ENCODE data around the gene RTN4. TPM values are rescaled to one million over a fixed set of nuclear protein-coding genes. Genes with fewer than 3 reads are reported as not detected.

The RTN4 gene
- total RNA-seq, 4 donors from 2014 or later: 216 to 304 (median 228) TPM

- no peak overlapping the region for H3K4me3 ChIP-seq
- H3K4me1 ChIP-seq: peaks cover 0 to 14% (median 3%) of the 10 kb centered on the region in 3 donors
- H3K27me3 ChIP-seq: no peaks in the 10 kb centered on the region
- peaks cover 0 to 7% (median 0%) of the 10 kb centered on the region in 3 donors for H3K9me3 ChIP-seq
- WGBS, 2 donors (ENCODE audit: low coverage in 1 of 2): 71% methylated on average over 5 of the region's 5 CpGs; no CpG with 5 or more reads in 1 of the 2 donors
- ATAC-seq: no peak
- no peak for TF ChIP-seq POLR2AphosphoS5 (IDR thresholded peaks at IDR 0.05)
- no peak for TF ChIP-seq EP300 (IDR thresholded peaks at IDR 0.05)
- TF ChIP-seq POLR2A (IDR thresholded peaks at IDR 0.05): no peak
- no peak for TF ChIP-seq CTCF (IDR thresholded peaks at IDR 0.05)
- no peak overlapping the region for H3K27ac ChIP-seq
- H3K36me3 ChIP-seq: no peaks in the 10 kb centered on the region
These were observed 107.9 kb downstream of the RTN4 start for GRCh38 chr2:54942373-54942772.

- Histone ChIP-seq H3K27ac (no peak overlapping the region), H3K9me3 (peaks cover 0 to 10% (median 0%) of the 10 kb centered on the region in 3 donors), H3K27me3 (no peaks in the 10 kb centered on the region), H3K4me3 (no peak overlapping the region), H3K4me1 (peaks cover 0 to 11% (median 2%) of the 10 kb centered on the region in 3 donors), H3K36me3 (no peaks in the 10 kb centered on the region)
- TF ChIP-seq POLR2AphosphoS5 (IDR thresholded peaks at IDR 0.05) (no peak), CTCF (IDR thresholded peaks at IDR 0.05) (no peak), EP300 (IDR thresholded peaks at IDR 0.05) (no peak)
- ATAC-seq: no peak
- 87 to 88% methylated on average over 10 to 12 of the region's 15 CpGs for WGBS, 2 donors (ENCODE audit: low coverage in 1 of 2)
These were observed 108.8 kb downstream of the RTN4 start for GRCh38 chr2:54941248-54941984.

GRCh38 chr2:54940723-54941122 is 109.5 kb downstream of the RTN4 start:
- H3K4me3 ChIP-seq: no peak overlapping the region
- peaks cover 0 to 10% (median 0%) of the 10 kb centered on the region in 3 donors for H3K9me3 ChIP-seq
- no peak for ATAC-seq
- 43 to 63% methylated on average over 3 of the region's 3 CpGs for WGBS, 2 donors (ENCODE audit: low coverage in 1 of 2)
- no peaks in the 10 kb centered on the region for H3K27me3 ChIP-seq
- H3K36me3 ChIP-seq: no peaks in the 10 kb centered on the region
- TF ChIP-seq CTCF (IDR thresholded peaks at IDR 0.05) (no peak), POLR2A (IDR thresholded peaks at IDR 0.05) (no peak), POLR2AphosphoS5 (IDR thresholded peaks at IDR 0.05) (no peak), EP300 (IDR thresholded peaks at IDR 0.05) (no peak)
- H3K27ac ChIP-seq: no peak overlapping the region
- H3K4me1 ChIP-seq: peaks cover 0 to 4% (median 0%) of the 10 kb centered on the region in 3 donors

GRCh38 chr2:54939446-54940118 is 110.7 kb downstream of the RTN4 start:
- Histone ChIP-seq H3K36me3 (no peaks in the 10 kb centered on the region), H3K4me3 (no peak overlapping the region), H3K4me1 (no peaks in the 10 kb centered on the region), H3K27me3 (no peaks in the 10 kb centered on the region), H3K9me3 (peaks cover 0 to 10% (median 0%) of the 10 kb centered on the region in 3 donors), H3K27ac (no peak overlapping the region)
- 82 to 83% methylated on average over 3 to 6 of the region's 7 CpGs for WGBS, 2 donors (ENCODE audit: low coverage in 1 of 2)
- no peak for ATAC-seq
- no peak for TF ChIP-seq EP300 (IDR thresholded peaks at IDR 0.05)
- no peak for TF ChIP-seq CTCF (IDR thresholded peaks at IDR 0.05)

- Histone ChIP-seq H3K27ac (no peak overlapping the region), H3K27me3 (no peaks in the 10 kb centered on the region), H3K36me3 (no peaks in the 10 kb centered on the region), H3K4me3 (no peak overlapping the region), H3K4me1 (no peaks in the 10 kb centered on the region), H3K9me3 (peaks cover 0 to 10% (median 0%) of the 10 kb centered on the region in 3 donors)
- no peak for ATAC-seq
- 55 to 71% methylated on average over 3 to 5 of the region's 8 CpGs for WGBS, 2 donors (ENCODE audit: low coverage in 1 of 2)
- TF ChIP-seq POLR2A (IDR thresholded peaks at IDR 0.05) (no peak), CTCF (IDR thresholded peaks at IDR 0.05) (no peak), EP300 (IDR thresholded peaks at IDR 0.05) (no peak)
These were observed 113.5 kb downstream of the RTN4 start for GRCh38 chr2:54936766-54937165.

Data from gastroesophageal sphincter (tissue), 4 donors.